ENCODE measurements around the gene EXOSC10.

Gene EXOSC10

GRCh38 chr1:11059155-11059967 is 40.3 kb downstream of the EXOSC10 start:
- DNase-seq: no peak
- H3K79me1 ChIP-seq (ENCODE audit: low read length): peaks cover 5% of the 10 kb centered on the region
- H3K27me3 ChIP-seq (ENCODE audit: insufficient read depth, low read length, poor library complexity): no peaks in the 10 kb centered on the region
- H4K8ac ChIP-seq (ENCODE audit: low read depth, low read length): peak overlapping the region; percentile 2
- H3K18ac ChIP-seq (ENCODE audit: low read length): peak overlapping the region; percentile 81
- peaks cover 2% of the 10 kb centered on the region for H3K4me1 ChIP-seq (ENCODE audit: control insufficient read depth, low read depth, low read length)
- H2BK120ac ChIP-seq (ENCODE audit: low read depth, low read length): no peak overlapping the region
- WGBS (ENCODE audit: extremely low coverage, insufficient coverage, low lambda C conversion rate): no CpG with 5 or more reads among the region's 72 CpGs
- H2AK5ac ChIP-seq (ENCODE audit: low read length): no peak overlapping the region
- peak overlapping the region; percentile 94 for H3K9ac ChIP-seq (ENCODE audit: low read length)
- H3K56ac ChIP-seq (ENCODE audit: low read length): peak overlapping the region; percentile 97
- peaks cover 10% of the 10 kb centered on the region for H3K36me3 ChIP-seq (ENCODE audit: control insufficient read depth, insufficient read depth, low read length)
- H3K23ac ChIP-seq (ENCODE audit: low read length): peak overlapping the region; percentile 94
- H3K4me2 ChIP-seq (ENCODE audit: low read length): peak overlapping the region; percentile 88
- peaks cover 11% of the 10 kb centered on the region for H3K79me2 ChIP-seq (ENCODE audit: control insufficient read depth, insufficient read depth, low read length)
- peak overlapping the region; percentile 53 for H3K27ac ChIP-seq (ENCODE audit: low read depth, low read length)
- H3K4ac ChIP-seq (ENCODE audit: low read depth, low read length): peak overlapping the region; percentile 92
- H3K4me3 ChIP-seq (ENCODE audit: low read length): peak overlapping the region; percentile 72
- no peak overlapping the region for H2BK15ac ChIP-seq (replicated peaks; ENCODE audit: low read depth)
- H4K5ac ChIP-seq (ENCODE audit: low read length): no peak overlapping the region
- no peak overlapping the region for H2BK5ac ChIP-seq (ENCODE audit: low read length)

GRCh38 chr1:11058595-11059154 is 41.0 kb downstream of the EXOSC10 start:
- Histone ChIP-seq H3K4ac (ENCODE audit: low read depth, low read length) (no peak overlapping the region), H2BK5ac (ENCODE audit: low read length) (no peak overlapping the region), H3K4me2 (ENCODE audit: low read length) (peak overlapping the region; percentile 88), H3K27ac (ENCODE audit: low read depth, low read length) (no peak overlapping the region), H4K8ac (ENCODE audit: low read depth, low read length) (no peak overlapping the region), H3K4me1 (ENCODE audit: control insufficient read depth, low read depth, low read length) (peaks cover 2% of the 10 kb centered on the region), H2BK15ac (replicated peaks; ENCODE audit: low read depth) (no peak overlapping the region), H3K79me2 (ENCODE audit: control insufficient read depth, insufficient read depth, low read length) (peaks cover 11% of the 10 kb centered on the region), H4K5ac (ENCODE audit: low read length) (no peak overlapping the region), H3K23ac (ENCODE audit: low read length) (no peak overlapping the region), H3K27me3 (ENCODE audit: insufficient read depth, low read length, poor library complexity) (no peaks in the 10 kb centered on the region), H3K79me1 (ENCODE audit: low read length) (peaks cover 5% of the 10 kb centered on the region), H3K4me3 (ENCODE audit: low read length) (peak overlapping the region; percentile 72), H3K18ac (ENCODE audit: low read length) (no peak overlapping the region), H3K36me3 (ENCODE audit: control insufficient read depth, insufficient read depth, low read length) (peaks cover 12% of the 10 kb centered on the region), H2BK120ac (ENCODE audit: low read depth, low read length) (no peak overlapping the region), H3K9ac (ENCODE audit: low read length) (peak overlapping the region; percentile 94), H3K56ac (ENCODE audit: low read length) (peak overlapping the region; percentile 97), H2AK5ac (ENCODE audit: low read length) (no peak overlapping the region)
- no peak for DNase-seq
- no CpG with 5 or more reads among the region's 28 CpGs for WGBS (ENCODE audit: extremely low coverage, insufficient coverage, low lambda C conversion rate)

DNA sequence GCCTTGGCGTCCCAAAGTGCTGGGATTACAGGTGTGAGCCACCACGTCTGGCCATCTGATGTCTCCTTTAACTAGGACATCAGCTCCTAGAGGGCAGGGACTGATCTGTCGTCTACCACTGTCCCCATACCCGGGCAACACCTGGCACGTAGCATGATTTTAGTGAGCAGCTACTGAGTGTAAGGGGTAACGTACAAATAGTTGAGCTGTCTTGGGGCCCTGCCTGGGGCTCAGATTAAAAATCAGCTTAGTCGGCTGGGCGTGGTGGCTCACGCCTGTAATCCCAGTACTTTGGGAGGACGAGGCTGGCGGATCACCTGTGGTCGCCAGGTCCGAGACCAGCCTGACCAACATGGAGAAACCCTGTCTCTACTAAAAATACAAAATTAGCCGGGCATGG is 41.6 kb downstream of the EXOSC10 start:
- H2BK120ac ChIP-seq (ENCODE audit: low read depth, low read length): no peak overlapping the region
- H3K4me3 ChIP-seq (ENCODE audit: low read length): no peak overlapping the region
- no peak overlapping the region for H4K8ac ChIP-seq (ENCODE audit: low read depth, low read length)
- H4K5ac ChIP-seq (ENCODE audit: low read length): no peak overlapping the region
- DNase-seq: no peak
- H3K23ac ChIP-seq (ENCODE audit: low read length): no peak overlapping the region
- H2BK15ac ChIP-seq (replicated peaks; ENCODE audit: low read depth): no peak overlapping the region
- H3K27me3 ChIP-seq (ENCODE audit: insufficient read depth, low read length, poor library complexity): no peaks in the 10 kb centered on the region
- H2BK5ac ChIP-seq (ENCODE audit: low read length): no peak overlapping the region
- H3K56ac ChIP-seq (ENCODE audit: low read length): no peak overlapping the region
- peaks cover 11% of the 10 kb centered on the region for H3K79me2 ChIP-seq (ENCODE audit: control insufficient read depth, insufficient read depth, low read length)
- peaks cover 5% of the 10 kb centered on the region for H3K79me1 ChIP-seq (ENCODE audit: low read length)
- no peak overlapping the region for H3K4ac ChIP-seq (ENCODE audit: low read depth, low read length)
- H3K27ac ChIP-seq (ENCODE audit: low read depth, low read length): no peak overlapping the region
- H3K9ac ChIP-seq (ENCODE audit: low read length): no peak overlapping the region
- no CpG with 5 or more reads among the region's 14 CpGs for WGBS (ENCODE audit: extremely low coverage, insufficient coverage, low lambda C conversion rate)
- peaks cover 2% of the 10 kb centered on the region for H3K4me1 ChIP-seq (ENCODE audit: control insufficient read depth, low read depth, low read length)
- no peak overlapping the region for H2AK5ac ChIP-seq (ENCODE audit: low read length)
- H3K36me3 ChIP-seq (ENCODE audit: control insufficient read depth, insufficient read depth, low read length): peaks cover 12% of the 10 kb centered on the region
- no peak overlapping the region for H3K4me2 ChIP-seq (ENCODE audit: low read length)
- H3K18ac ChIP-seq (ENCODE audit: low read length): no peak overlapping the region

- no peaks in the 10 kb centered on the region for H3K27me3 ChIP-seq (ENCODE audit: insufficient read depth, low read length, poor library complexity)
- peaks cover 5% of the 10 kb centered on the region for H3K79me1 ChIP-seq (ENCODE audit: low read length)
- H2BK120ac ChIP-seq (ENCODE audit: low read depth, low read length): no peak overlapping the region
- no peak overlapping the region for H2AK5ac ChIP-seq (ENCODE audit: low read length)
- no peak overlapping the region for H2BK5ac ChIP-seq (ENCODE audit: low read length)
- H4K5ac ChIP-seq (ENCODE audit: low read length): no peak overlapping the region
- no peak overlapping the region for H3K18ac ChIP-seq (ENCODE audit: low read length)
- H4K8ac ChIP-seq (ENCODE audit: low read depth, low read length): no peak overlapping the region
- no peak overlapping the region for H3K4me3 ChIP-seq (ENCODE audit: low read length)
- H3K9ac ChIP-seq (ENCODE audit: low read length): no peak overlapping the region
- no peak overlapping the region for H2BK15ac ChIP-seq (replicated peaks; ENCODE audit: low read depth)
- no peak overlapping the region for H3K56ac ChIP-seq (ENCODE audit: low read length)
- H3K36me3 ChIP-seq (ENCODE audit: control insufficient read depth, insufficient read depth, low read length): peaks cover 12% of the 10 kb centered on the region
- no peak overlapping the region for H3K27ac ChIP-seq (ENCODE audit: low read depth, low read length)
- peak; percentile 30 for DNase-seq
- H3K4me1 ChIP-seq (ENCODE audit: control insufficient read depth, low read depth, low read length): peaks cover 2% of the 10 kb centered on the region
- H3K4ac ChIP-seq (ENCODE audit: low read depth, low read length): no peak overlapping the region
- no peak overlapping the region for H3K23ac ChIP-seq (ENCODE audit: low read length)
- H3K4me2 ChIP-seq (ENCODE audit: low read length): no peak overlapping the region
- no CpG with 5 or more reads among the region's 8 CpGs for WGBS (ENCODE audit: extremely low coverage, insufficient coverage, low lambda C conversion rate)
- H3K79me2 ChIP-seq (ENCODE audit: control insufficient read depth, insufficient read depth, low read length): peaks cover 11% of the 10 kb centered on the region
Measured at GRCh38 chr1:11057477-11057876, 42.2 kb downstream of the EXOSC10 start.

DNA sequence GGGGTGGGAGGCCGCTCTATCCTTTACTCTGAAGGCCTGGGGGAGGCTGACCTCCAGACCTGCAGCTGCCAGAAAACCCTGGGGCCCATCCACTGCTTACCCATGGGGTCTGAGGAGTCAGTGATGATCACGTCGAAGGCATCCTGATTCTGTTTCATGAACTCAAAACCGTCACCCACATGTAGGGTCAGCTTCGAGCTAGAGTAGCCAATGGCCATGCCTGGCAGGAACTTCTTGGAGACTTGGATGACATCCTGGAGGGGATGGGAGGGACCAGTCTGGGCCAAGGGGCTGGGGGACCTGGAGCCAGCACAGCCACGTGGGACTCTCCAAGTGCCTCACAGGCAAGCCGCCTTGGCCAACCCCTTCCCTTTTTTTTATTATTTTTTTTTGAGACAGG is 43.2 kb downstream of the EXOSC10 start:
- Histone ChIP-seq H3K4me1 (ENCODE audit: control insufficient read depth, low read depth, low read length) (peaks cover 2% of the 10 kb centered on the region), H3K9ac (ENCODE audit: low read length) (no peak overlapping the region), H3K18ac (ENCODE audit: low read length) (no peak overlapping the region), H3K4ac (ENCODE audit: low read depth, low read length) (no peak overlapping the region), H3K56ac (ENCODE audit: low read length) (no peak overlapping the region), H2BK120ac (ENCODE audit: low read depth, low read length) (no peak overlapping the region), H2BK5ac (ENCODE audit: low read length) (no peak overlapping the region), H3K79me2 (ENCODE audit: control insufficient read depth, insufficient read depth, low read length) (peaks cover 11% of the 10 kb centered on the region), H3K4me2 (ENCODE audit: low read length) (no peak overlapping the region), H4K5ac (ENCODE audit: low read length) (no peak overlapping the region), H2AK5ac (ENCODE audit: low read length) (no peak overlapping the region), H3K36me3 (ENCODE audit: control insufficient read depth, insufficient read depth, low read length) (peaks cover 7% of the 10 kb centered on the region), H4K8ac (ENCODE audit: low read depth, low read length) (no peak overlapping the region), H3K27me3 (ENCODE audit: insufficient read depth, low read length, poor library complexity) (no peaks in the 10 kb centered on the region), H3K4me3 (ENCODE audit: low read length) (no peak overlapping the region), H3K23ac (ENCODE audit: low read length) (no peak overlapping the region), H3K27ac (ENCODE audit: low read depth, low read length) (no peak overlapping the region), H3K79me1 (ENCODE audit: low read length) (peaks cover 5% of the 10 kb centered on the region), H2BK15ac (replicated peaks; ENCODE audit: low read depth) (no peak overlapping the region)
- no CpG with 5 or more reads among the region's 7 CpGs for WGBS (ENCODE audit: extremely low coverage, insufficient coverage, low lambda C conversion rate)
- no peak for DNase-seq

All from mesendoderm (in vitro differentiated cells).